Measurements from ENCODE around the gene GOLPH3. TPM values are rescaled to one million over a fixed set of nuclear protein-coding genes. Genes with fewer than 3 reads are reported as not detected.
"Not testable (repeated sequence)": the region's sequence is repeated elsewhere in the genome, so short reads cannot be mapped to it uniquely, and the experiment has no call there.

Gene GOLPH3
- total RNA-seq, 1 donor from 2014 or later, result 49.6 TPM

GRCh38 chr5:32098890-32099310, 75.2 kb downstream of the GOLPH3 start:
- peak; percentile 45 for DNase-seq

GRCh38 chr5:32098291-32098690, 75.8 kb downstream of the GOLPH3 start:
- DNase-seq, result no peak

GRCh38 chr5:32096891-32097595, 77.1 kb downstream of the GOLPH3 start:
- DNase-seq, result no peak

DNA sequence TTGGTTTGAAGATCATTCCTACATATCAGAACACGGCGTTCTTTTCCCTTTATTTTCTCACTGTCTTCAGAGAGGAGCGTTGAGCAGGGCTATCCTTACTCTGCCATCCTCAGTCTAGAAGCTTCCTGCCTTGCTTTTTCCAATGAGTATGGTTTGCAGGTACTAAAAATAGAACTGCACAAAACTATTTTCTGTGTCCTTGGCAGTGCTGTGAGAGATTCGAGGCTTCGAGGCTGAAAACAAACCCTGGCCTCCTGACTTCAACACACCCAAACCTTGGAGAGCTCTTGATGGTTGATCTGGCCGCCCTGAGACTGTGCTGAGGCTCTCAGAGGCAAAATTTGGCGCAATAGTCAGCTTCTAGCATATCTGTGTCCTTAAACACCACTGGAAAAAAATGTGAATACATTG, 78.9 kb downstream of the GOLPH3 start:
- peak; percentile 21 for DNase-seq

GRCh38 chr5:32094691-32095090, 79.4 kb downstream of the GOLPH3 start:
- DNase-seq, result no peak

GRCh38 chr5:32092938-32093812, 80.9 kb downstream of the GOLPH3 start:
- DNase-seq, result peak; percentile 45

DNA sequence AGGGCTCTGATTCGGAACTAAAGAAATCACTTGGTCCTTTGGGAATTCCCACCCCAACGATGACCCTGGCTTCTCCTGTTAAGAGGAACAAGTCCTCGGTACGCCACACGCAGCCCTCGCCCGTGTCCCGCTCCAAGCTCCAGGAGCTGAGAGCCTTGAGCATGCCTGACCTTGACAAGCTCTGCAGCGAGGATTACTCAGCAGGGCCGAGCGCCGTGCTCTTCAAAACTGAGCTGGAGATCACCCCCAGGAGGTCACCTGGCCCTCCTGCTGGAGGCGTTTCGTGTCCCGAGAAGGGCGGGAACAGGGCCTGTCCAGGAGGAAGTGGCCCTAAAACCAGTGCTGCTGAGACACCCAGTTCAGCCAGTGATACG, 83.4 kb downstream of the GOLPH3 start:
- DNase-seq, result no peak

DNA sequence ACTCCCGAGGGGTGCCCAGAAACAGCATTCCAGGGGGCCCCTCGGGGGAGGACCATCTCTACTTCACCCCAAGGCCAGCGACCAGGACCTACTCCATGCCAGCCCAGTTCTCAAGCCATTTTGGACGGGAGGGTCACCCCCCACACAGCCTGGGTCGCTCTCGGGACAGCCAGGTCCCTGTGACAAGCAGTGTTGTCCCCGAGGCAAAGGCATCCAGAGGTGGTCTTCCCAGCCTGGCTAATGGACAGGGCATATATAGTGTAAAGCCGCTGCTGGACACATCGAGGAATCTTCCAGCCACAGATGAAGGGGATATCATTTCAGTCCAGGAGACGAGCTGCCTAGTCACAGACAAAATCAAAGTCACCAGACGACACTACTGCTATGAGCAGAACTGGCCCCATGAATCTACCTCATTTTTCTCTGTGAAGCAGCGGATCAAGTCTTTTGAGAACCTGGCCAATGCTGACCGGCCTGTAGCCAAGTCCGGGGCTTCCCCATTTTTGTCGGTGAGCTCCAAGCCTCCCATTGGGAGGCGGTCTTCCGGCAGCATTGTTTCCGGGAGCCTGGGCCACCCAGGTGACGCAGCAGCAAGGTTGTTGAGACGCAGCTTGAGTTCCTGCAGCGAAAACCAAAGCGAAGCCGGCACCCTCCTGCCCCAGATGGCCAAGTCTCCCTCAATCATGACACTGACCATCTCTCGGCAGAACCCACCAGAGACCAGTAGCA, 83.9 kb downstream of the GOLPH3 start:
- no peak for DNase-seq

DNA sequence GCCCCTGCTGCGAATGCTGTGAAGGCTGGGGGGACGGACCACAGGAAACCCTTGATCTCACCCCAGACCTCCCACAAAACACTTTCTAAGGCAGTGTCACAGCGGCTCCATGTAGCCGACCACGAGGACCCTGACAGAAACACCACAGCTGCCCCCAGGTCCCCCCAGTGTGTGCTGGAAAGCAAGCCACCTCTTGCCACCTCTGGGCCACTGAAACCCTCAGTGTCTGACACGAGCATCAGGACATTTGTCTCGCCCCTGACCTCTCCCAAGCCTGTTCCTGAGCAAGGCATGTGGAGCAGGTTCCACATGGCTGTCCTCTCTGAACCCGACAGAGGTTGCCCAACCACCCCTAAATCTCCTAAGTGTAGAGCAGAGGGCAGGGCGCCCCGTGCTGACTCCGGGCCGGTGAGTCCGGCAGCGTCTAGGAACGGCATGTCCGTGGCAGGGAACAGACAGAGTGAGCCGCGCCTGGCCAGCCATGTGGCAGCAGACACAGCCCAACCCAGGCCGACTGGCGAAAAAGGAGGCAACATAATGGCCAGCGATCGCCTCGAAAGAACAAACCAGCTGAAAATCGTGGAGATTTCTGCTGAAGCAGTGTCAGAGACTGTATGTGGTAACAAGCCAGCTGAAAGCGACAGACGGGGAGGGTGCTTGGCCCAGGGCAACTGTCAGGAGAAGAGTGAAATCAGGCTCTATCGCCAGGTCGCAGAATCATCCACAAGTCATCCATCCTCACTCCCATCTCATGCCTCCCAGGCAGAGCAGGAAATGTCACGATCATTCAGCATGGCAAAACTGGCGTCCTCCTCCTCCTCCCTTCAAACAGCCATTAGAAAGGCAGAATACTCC, 84.7 kb downstream of the GOLPH3 start:
- DNase-seq, result no peak

- no peak for DNase-seq
Observed at GRCh38 chr5:32088214-32088613, 85.9 kb downstream of the GOLPH3 start.

GRCh38 chr5:32087086-32088082, 86.7 kb downstream of the GOLPH3 start:
- no peak for DNase-seq

- no peak for DNase-seq
Observed at GRCh38 chr5:32083981-32084430, 90.1 kb downstream of the GOLPH3 start.

GRCh38 chr5:32082701-32083100, 91.4 kb downstream of the GOLPH3 start:
- DNase-seq, result no peak

DNA sequence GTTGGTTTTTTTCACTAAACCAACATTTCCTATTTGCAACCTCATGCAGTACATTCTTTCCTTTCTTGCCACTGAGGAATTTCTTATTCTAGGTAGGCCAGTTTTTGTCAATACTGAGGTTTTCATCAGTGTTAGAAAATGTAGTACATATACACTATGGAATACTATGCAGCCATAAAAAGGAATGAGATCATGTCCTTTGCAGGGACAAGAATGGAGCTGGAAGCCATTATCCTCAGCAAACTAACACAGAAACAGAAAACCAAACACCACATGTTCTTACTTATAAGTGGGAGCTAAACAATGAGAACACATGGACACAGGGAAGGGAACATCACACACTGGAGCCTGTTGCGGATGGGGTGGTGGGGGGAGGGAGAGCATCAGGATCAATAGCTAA, 93.6 kb downstream of the GOLPH3 start:
- not testable (repeated sequence) for DNase-seq

DNA sequence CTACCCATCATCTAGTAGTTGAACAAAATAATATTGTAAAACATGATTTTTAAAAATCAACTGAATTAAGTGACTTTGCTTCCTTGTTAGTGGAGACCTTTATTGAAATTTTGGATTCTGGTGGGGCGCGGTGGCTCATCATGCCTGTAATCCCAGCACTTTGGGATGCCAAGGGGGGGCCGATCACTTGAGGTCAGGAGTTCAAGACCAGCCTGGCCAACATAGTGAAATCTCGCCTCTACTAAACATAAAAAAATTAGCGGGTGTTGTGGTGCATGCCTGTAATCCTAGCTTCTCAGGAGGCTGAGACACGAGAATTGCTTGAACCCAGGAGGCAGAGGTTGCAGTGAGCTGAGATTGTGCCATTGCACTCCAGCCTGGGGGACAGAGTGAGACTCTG, 95.3 kb downstream of the GOLPH3 start:
- not testable (repeated sequence) for DNase-seq

DNA sequence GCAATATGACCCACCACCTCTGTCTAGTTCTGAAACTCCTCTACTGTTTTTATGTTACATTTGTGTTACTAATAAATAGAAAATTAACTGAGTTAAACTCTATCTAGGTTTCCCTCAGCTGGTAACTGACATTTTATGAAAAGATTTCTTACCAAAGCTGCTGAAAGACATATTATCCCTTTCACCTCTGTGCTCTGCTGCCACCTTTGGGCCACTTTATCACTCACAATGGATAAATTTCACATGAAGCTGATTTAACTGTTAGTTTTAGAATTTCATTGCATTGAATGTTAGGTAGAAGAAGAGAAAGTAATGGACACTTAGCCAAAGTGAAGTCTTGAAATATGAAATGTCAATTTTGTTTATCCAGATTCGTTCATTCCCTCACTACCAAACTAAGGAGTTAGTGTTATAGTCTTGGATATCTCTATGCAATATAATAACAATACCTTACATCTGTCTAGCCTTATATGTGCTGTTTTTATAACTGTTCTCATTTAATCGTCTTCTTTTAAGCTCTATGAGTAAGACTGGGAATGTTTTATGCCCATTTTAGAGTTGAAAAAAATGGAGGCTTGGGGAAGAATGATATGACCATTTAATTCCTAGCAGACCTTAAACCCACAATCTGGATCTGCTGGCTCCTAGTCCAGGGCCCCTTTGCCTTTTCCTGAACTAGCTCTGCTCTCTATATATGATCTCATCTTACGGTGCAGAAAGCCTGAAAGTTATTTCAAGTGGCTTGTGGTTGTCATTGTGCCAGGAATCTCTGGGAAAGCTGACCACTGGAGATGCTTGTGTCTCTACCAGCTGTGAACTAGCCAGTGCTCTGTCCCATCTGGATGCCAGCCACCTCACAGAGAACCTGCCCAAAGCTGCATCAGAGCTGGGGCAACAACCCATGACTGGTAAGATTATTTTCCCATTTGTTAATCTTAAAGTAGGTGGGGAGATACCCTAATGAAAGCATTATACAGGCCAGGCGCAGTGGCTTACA, 97.1 kb downstream of the GOLPH3 start:
- DNase-seq, result peak; percentile 56
